A673 (cell line): ENCODE data around the gene SH3D19.
A peak's percentile ranks its signal among the peaks of the same experiment; 100 is the strongest.

Source experiments
- CTCF ChIP-seq: fragments of 300-800, 200-600 bp; sonication (generic); conservative IDR thresholded peaks from 2 replicates; pipeline ENCODE4 v1.5.1; 2017; ENCODE audit warnings: low read depth, mild to moderate bottlenecking, antibody characterized with exemption, low read length, moderate library complexity, mixed read lengths
- EZH2 ChIP-seq: fragments of 200-600 bp; sonication (generic); IDR thresholded peaks from 2 replicates; pipeline ENCODE4 v1.6.1; 2017; ENCODE audit warnings: borderline replicate concordance, low read depth, mild to moderate bottlenecking, mixed read lengths, antibody characterized with exemption, low read length; ENCODE audit not compliant: poor library complexity, severe bottlenecking

GRCh38 chr4:151362404-151363164 lies 37.2 kb upstream of the SH3D19 start:
- TF ChIP-seq CTCF (peak; percentile 99), EZH2 (no peak)
